RWPE2 (cell line): ENCODE measurements around the gene ZCCHC10.
"Not testable (repeated sequence)": the region's sequence is repeated elsewhere in the genome, so short reads cannot be mapped to it uniquely, and the experiment has no call there.

Source experiments
- ATAC-seq: fragments of 200-7000 bp; cut with Tn5 transposase; 3 replicates; pipeline ENCODE4 v1.9.1; 2021; ENCODE audit warnings: low read depth
- DNase-seq: peaks from one replicate; pipeline ENCODE4 v3.0.0-alpha.2; 2020; ENCODE audit warnings: low spot score
- H3K27ac ChIP-seq: fragments of 450-650 bp; 2 replicates; pipeline ENCODE4 v1.5.1; 2017; ENCODE audit warnings: mild to moderate bottlenecking; ENCODE audit not compliant: poor library complexity, severe bottlenecking
- H3K27me3 ChIP-seq: fragments of 250-450 bp; sonication (Bioruptor Pico); 2 replicates; pipeline ENCODE4 v1.5.1; 2021; ENCODE audit warnings: mild to moderate bottlenecking, moderate library complexity; ENCODE audit not compliant: insufficient read depth, poor library complexity, severe bottlenecking
- H3K36me3 ChIP-seq: fragments of 250-450 bp; sonication (Bioruptor Pico); 2 replicates; pipeline ENCODE4 v1.5.1; 2020; ENCODE audit warnings: low read depth, mild to moderate bottlenecking, moderate library complexity
- H3K4me1 ChIP-seq: fragments of 250-450 bp; sonication (Bioruptor Pico); 2 replicates; pipeline ENCODE4 v1.5.1; 2021; ENCODE audit warnings: mild to moderate bottlenecking, moderate library complexity; ENCODE audit not compliant: insufficient read depth, poor library complexity, severe bottlenecking
- H3K4me3 ChIP-seq: fragments of 250-450 bp; sonication (Bioruptor Pico); 2 replicates; pipeline ENCODE4 v1.5.1; 2021; ENCODE audit warnings: mild to moderate bottlenecking, moderate library complexity; ENCODE audit not compliant: severe bottlenecking
- H3K9me3 ChIP-seq: fragments of 250-450 bp; sonication (Bioruptor Pico); 2 replicates; pipeline ENCODE4 v1.5.1; 2021; ENCODE audit warnings: mild to moderate bottlenecking, moderate library complexity; ENCODE audit not compliant: severe bottlenecking
- TF ChIP-seq, protein P1 (sequence below): fragments of 450-650 bp; IDR thresholded peaks from one replicate; pipeline ENCODE4 v1.5.1; 2017; ENCODE audit warnings: mild to moderate bottlenecking, moderate library complexity; ENCODE audit not compliant: poor library complexity, severe bottlenecking

ZCCHC10 gene

DNA sequence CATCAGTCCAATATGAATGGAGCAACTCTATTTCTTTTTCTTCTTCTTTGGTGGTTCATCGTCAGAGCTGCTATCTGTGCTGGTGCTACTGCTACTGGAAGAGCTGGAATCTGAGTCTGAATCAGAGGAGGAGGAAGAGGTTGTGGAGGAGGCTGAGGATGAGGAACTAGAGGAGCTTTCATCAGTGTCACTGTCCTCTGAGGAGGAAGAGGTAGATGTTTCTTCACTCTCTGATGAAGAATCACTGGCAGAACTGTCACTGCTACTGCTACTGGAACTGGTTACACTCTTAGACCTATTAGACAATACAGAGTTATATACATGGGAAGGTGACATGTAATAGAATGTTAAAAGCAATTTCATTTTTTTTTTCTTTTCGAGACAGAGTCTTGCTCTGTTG lies 27.8 kb downstream of the ZCCHC10 start:
- no peak overlapping the region for H3K27ac ChIP-seq
- TF ChIP-seq, protein P1, sequence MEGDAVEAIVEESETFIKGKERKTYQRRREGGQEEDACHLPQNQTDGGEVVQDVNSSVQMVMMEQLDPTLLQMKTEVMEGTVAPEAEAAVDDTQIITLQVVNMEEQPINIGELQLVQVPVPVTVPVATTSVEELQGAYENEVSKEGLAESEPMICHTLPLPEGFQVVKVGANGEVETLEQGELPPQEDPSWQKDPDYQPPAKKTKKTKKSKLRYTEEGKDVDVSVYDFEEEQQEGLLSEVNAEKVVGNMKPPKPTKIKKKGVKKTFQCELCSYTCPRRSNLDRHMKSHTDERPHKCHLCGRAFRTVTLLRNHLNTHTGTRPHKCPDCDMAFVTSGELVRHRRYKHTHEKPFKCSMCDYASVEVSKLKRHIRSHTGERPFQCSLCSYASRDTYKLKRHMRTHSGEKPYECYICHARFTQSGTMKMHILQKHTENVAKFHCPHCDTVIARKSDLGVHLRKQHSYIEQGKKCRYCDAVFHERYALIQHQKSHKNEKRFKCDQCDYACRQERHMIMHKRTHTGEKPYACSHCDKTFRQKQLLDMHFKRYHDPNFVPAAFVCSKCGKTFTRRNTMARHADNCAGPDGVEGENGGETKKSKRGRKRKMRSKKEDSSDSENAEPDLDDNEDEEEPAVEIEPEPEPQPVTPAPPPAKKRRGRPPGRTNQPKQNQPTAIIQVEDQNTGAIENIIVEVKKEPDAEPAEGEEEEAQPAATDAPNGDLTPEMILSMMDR = no peak
- H3K9me3 ChIP-seq = no peaks in the 10 kb centered on the region
- H3K27me3 ChIP-seq = no peaks in the 10 kb centered on the region
- DNase-seq (no peak), ATAC-seq (no peak)
- H3K4me3 ChIP-seq = no peak overlapping the region
- no peaks in the 10 kb centered on the region for H3K4me1 ChIP-seq
- peaks cover 32% of the 10 kb centered on the region for H3K36me3 ChIP-seq

DNA sequence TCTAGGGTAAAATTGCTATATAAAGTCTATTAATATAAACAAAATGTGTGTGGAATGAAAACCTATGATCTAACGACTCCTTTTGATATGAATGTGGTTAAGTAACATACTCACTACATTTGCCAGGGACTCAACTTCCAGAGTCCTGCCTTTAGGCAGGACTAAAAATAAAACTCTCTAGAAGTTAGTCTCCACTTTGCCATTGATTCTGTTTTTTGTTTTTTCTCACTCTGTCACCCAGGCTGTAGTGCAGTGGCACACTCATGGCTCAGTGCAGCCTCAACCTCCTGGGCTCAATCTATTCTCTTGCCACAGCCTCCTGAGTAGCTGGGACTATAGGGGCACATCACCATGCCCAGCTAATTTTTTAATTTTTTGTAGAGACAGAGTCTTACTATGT lies 30.0 kb downstream of the ZCCHC10 start:
- Histone ChIP-seq H3K27me3 (no peaks in the 10 kb centered on the region), H3K36me3 (peaks cover 21% of the 10 kb centered on the region; the same call in 1 of the 2 replicates), H3K4me1 (no peaks in the 10 kb centered on the region), H3K4me3 (no peak overlapping the region), H3K9me3 (no peaks in the 10 kb centered on the region), H3K27ac (no peak overlapping the region)
- no peak for ATAC-seq
- TF ChIP-seq, protein P1 = no peak
- no peak for DNase-seq

DNA sequence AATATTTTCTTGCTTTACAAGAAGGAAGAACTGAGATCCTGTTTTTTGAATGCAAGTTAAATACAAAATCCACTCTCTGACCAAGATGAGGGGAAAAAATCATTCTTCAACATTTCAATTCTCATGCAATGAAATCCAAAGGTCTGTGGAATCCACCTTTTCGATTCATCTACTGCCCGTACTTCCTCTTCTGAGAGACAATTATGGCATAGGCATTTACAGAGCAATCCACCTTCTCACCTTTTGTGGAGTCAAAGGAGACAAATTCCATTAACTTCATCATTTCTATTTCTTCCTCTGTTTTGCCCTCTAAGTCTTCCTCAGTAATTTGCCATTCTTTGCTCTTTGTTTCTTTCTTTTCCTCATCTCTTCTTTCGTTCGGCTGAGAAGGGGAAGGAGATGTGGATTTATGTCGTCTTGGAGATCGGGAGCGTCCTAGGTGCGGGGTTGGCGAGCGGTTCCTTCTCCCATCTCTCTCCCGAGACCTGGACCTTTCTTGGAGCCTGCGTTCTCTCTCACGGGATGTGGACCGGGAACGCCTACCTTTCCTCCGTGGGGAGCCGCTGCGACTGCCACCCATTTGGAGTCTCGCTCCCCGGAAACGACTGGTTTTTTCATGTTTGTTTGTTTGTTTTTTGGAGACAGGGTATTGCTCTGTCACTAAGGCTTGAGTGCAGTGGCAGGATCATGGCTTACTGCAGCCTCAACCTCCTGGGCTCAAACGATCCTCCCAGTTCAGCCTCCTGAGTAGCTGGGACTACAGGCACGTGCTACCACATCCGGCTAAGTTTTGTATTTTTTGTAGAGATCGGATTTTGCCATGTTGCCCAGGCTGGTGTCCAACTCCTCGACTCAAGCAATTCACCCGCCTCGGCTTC lies 38.6 kb downstream of the ZCCHC10 start:
- no peak for DNase-seq
- Histone ChIP-seq H3K27ac (no peak overlapping the region), H3K9me3 (no peaks in the 10 kb centered on the region), H3K36me3 (no peaks in the 10 kb centered on the region), H3K4me1 (no peaks in the 10 kb centered on the region), H3K4me3 (no peak overlapping the region), H3K27me3 (no peaks in the 10 kb centered on the region)
- TF ChIP-seq, protein P1 = no peak
- ATAC-seq = no peak

DNA sequence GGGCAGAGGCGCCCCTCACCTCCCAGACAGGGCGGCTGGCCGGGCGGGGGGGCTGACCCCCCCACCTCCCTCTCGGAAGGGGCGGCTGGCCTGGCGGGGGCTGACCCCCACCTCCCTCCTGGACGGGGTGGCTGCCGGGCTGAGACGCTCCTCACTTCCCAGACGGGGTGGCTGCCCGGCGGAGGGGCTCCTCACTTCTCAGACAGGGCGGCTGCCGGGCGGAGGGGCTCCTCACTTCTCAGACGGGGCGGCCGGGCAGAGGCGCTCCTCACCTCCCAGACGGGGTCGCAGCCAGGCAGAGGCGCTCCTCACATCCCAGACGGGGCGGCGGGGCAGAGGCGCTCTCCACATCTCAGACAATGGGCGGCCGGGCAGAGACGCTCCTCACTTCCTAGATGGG lies 43.4 kb downstream of the ZCCHC10 start:
- H3K36me3 ChIP-seq, H3K4me1 ChIP-seq, H3K27ac ChIP-seq, ATAC-seq, H3K27me3 ChIP-seq, DNase-seq, H3K4me3 ChIP-seq, H3K9me3 ChIP-seq: not testable (repeated sequence)

DNA sequence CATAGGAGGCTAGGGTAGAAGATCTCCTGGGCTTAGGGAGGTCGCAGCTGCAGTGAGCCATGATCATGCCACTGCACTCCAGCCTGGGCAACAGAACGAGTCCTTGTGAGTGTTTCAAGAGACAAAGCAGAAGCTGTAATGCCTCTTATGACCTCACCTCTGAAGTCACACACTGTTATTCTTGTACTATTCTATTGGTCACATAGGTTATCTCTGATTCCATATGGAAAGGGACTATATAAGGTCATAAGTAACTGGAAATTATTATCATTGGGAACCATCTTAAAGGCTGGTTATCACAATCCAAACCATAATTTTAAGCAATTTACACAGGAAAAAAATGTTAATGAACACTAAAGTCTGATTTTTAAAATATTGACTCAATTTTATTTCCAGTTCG lies 45.1 kb downstream of the ZCCHC10 start:
- H3K27ac ChIP-seq = no peak overlapping the region
- peaks cover 4% of the 10 kb centered on the region for H3K4me1 ChIP-seq
- TF ChIP-seq, protein P1 = no peak
- no peak for ATAC-seq
- H3K27me3 ChIP-seq = no peaks in the 10 kb centered on the region
- peaks cover 4% of the 10 kb centered on the region for H3K9me3 ChIP-seq
- no peak for DNase-seq
- H3K36me3 ChIP-seq = no peaks in the 10 kb centered on the region
- no peak overlapping the region for H3K4me3 ChIP-seq
